ENCODE results near the gene PADI4. TPM values are rescaled to one million over a fixed set of nuclear protein-coding genes. Genes with fewer than 3 reads are reported as not detected.

The PADI4 gene
- total RNA-seq, 2 donors from 2014 or later = not detected

DNA sequence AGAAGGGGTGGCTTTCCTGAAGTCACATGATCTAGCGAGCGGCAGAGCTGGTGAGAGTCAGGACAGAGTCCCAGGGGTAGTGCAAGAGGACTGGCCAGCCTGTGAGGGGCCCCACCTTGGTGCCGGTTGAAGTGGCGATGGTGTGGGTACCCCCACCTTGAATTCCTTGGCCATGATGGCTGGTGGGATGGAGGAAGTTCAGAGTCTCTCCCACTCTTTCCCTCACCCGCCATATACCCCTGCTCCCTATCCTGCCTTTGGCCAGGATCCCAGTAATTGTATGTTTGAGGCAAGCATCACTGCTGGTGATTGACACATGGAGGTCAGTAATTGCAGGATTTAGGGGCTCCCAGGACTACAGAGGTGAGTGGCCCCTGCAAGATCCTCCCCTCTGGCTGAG lies 47.3 kb upstream of the PADI4 start:
- 87 to 96% methylated on average over 5 of the region's 5 CpGs for WGBS, 2 donors
- Histone ChIP-seq H3K27me3 (no peaks in the 10 kb centered on the region), H3K36me3 (replicated peaks in 1 of 2; ENCODE audit: insufficient read depth in 1 of 2, low read depth in 2 of 2) (no peaks in the 10 kb centered on the region), H3K9me3 (no peaks in the 10 kb centered on the region), H3K4me1 (no peaks in the 10 kb centered on the region), H3K4me3 (no peak overlapping the region), H3K27ac (no peak overlapping the region)
- DNase-seq (no peak), ATAC-seq (no peak)
- intact Hi-C loops (cut with DNase I) = no loop called here
- TF ChIP-seq POLR2A (IDR thresholded peaks at IDR 0.05) (no peak), CTCF (IDR thresholded peaks at IDR 0.05) (no peak)

DNA sequence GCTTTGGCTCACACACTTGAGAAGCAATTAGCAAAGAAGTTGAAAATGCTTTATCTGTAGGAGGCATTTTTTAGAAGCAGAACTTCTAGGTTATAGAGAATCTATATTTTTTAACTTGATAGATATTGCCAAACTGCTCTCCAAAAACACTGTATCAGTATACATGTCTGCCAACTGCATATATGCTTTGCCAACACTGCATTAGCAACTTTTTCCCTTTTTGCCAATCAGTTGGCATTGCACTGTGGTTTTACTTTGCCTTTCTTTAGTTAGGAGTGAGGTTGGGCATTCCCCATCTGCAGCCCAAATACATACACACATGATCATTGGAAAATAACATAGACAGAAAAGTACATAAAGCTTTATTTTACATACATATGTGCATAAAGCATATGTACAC lies 44.1 kb upstream of the PADI4 start:
- Histone ChIP-seq H3K9me3 (no peaks in the 10 kb centered on the region), H3K36me3 (replicated peaks in 1 of 2; ENCODE audit: insufficient read depth in 1 of 2, low read depth in 2 of 2) (no peaks in the 10 kb centered on the region), H3K4me3 (no peak overlapping the region), H3K27me3 (no peaks in the 10 kb centered on the region), H3K27ac (no peak overlapping the region), H3K4me1 (no peaks in the 10 kb centered on the region)
- ATAC-seq = no peak
- TF ChIP-seq CTCF (IDR thresholded peaks at IDR 0.05) (no peak), POLR2A (IDR thresholded peaks at IDR 0.05) (no peak)
- DNase-seq = no peak
- intact Hi-C loops (cut with DNase I) = no loop called here

DNA sequence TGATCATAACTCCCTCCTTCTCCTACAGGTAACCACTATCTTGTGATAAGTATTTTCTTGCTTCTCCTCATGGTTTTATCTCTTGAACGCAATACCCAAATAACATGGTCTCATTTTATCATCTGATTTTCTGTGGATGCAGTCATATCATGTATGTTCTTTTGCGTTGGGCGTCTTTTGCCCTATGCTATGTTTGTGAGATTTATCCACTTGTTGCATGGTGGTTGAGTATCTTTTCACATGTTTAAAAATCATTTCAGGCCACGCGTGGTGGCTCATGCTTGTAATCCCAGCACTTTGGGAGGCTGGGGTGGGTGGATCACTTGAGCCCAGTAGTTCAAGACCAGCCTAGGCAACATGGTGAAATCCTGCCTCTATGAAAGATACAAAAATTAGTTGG lies 43.5 kb upstream of the PADI4 start:
- no peak for ATAC-seq
- Histone ChIP-seq H3K27ac (no peak overlapping the region), H3K4me1 (no peaks in the 10 kb centered on the region), H3K4me3 (no peak overlapping the region), H3K9me3 (no peaks in the 10 kb centered on the region), H3K36me3 (replicated peaks in 1 of 2; ENCODE audit: insufficient read depth in 1 of 2, low read depth in 2 of 2) (no peaks in the 10 kb centered on the region), H3K27me3 (no peaks in the 10 kb centered on the region)
- intact Hi-C loops (cut with DNase I) = no loop called here
- TF ChIP-seq CTCF (IDR thresholded peaks at IDR 0.05) (no peak), POLR2A (IDR thresholded peaks at IDR 0.05) (no peak)
- WGBS, 2 donors = 70 to 93% methylated on average over 5 of the region's 5 CpGs
- no peak for DNase-seq

DNA sequence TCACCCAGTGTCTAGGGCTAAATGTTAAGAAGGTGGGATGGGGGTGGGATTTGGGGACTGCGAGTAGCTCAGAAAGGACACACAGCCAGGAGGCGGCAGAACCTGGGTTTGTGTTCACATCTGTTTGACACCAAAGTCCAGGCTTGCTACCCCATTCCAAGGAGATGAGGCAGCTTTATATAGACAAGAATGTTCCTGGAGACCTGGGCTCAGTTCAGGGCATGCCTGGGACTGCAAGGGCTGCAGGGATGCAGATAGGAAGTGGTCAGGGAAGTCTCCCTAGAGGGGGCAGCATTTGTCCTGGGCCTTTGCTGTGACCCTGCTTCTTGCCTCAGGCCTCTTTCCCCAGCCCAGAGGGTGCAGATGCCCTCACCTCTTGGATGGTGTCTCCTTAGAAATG lies 42.8 kb upstream of the PADI4 start:
- no peaks in the 10 kb centered on the region for H3K4me1 ChIP-seq
- TF ChIP-seq POLR2A (IDR thresholded peaks at IDR 0.05) (no peak), CTCF (IDR thresholded peaks at IDR 0.05) (no peak)
- no peaks in the 10 kb centered on the region for H3K9me3 ChIP-seq
- H3K27ac ChIP-seq = no peak overlapping the region
- H3K36me3 ChIP-seq (replicated peaks in 1 of 2; ENCODE audit: insufficient read depth in 1 of 2, low read depth in 2 of 2) = no peaks in the 10 kb centered on the region
- no peak overlapping the region for H3K4me3 ChIP-seq
- no peaks in the 10 kb centered on the region for H3K27me3 ChIP-seq
- ATAC-seq (no peak), DNase-seq (no peak)
- 81 to 92% methylated on average over 2 of the region's 2 CpGs for whole genome bisulfite sequencing, 2 donors
- intact Hi-C loops (cut with DNase I) = no loop called here

GRCh38 chr1:17265950-17266349 lies 42.0 kb upstream of the PADI4 start:
- Histone ChIP-seq H3K9me3 (no peaks in the 10 kb centered on the region), H3K36me3 (replicated peaks in 1 of 2; ENCODE audit: insufficient read depth in 1 of 2, low read depth in 2 of 2) (no peaks in the 10 kb centered on the region), H3K27me3 (no peaks in the 10 kb centered on the region), H3K27ac (no peak overlapping the region), H3K4me1 (no peaks in the 10 kb centered on the region), H3K4me3 (no peak overlapping the region)
- TF ChIP-seq CTCF (IDR thresholded peaks at IDR 0.05) (no peak), POLR2A (IDR thresholded peaks at IDR 0.05) (no peak)
- intact Hi-C loops (cut with DNase I) = no loop called here
- ATAC-seq (no peak), DNase-seq (no peak)
- WGBS, 2 donors = 78 to 92% methylated on average over 4 of the region's 4 CpGs
